Ramos (cell line): ENCODE data around the gene DPEP2NB.
"Not testable (repeated sequence)": the region's sequence is repeated elsewhere in the genome, so short reads cannot be mapped to it uniquely, and the experiment has no call there.

Experiments used
- in situ Hi-C: fragments of 300-500 bp; cut with MboI; formaldehyde crosslinking; loops from one replicate; pipeline ENCODE4 v1.14.3; 2022; ENCODE audit warnings: low sequenced_read_pairs; ENCODE audit not compliant: unreplicated experiment

The DPEP2NB gene

GRCh38 chr16:68021490-68021889, 5.8 kb upstream of the DPEP2NB start:
- in situ Hi-C loops, result no loop called here

DNA sequence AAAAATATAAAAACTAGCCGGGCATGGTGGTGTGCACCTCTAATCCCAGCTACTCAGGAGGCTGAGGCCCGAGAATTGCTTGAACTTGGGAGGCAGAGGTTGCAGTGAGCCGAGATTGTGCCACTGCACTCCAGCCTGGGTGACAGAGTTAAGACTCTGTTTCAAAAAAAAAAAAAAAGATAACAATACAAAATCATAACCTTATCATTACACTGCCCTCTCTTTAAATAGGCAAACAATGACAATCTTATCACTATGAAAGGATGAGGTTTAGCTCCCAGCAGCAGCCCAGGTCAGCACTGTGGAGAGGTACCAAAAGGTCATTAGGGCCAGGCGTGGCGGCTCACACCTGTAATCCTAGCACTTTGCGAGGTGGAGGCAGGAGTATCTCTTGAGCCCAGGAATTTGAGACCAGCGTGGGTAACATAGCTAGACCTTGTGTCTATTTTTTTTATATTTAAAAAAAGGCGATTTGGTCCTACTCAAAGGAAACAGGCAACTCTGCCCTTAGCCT, 3.5 kb upstream of the DPEP2NB start:
- in situ Hi-C loops, result no loop called here

DNA sequence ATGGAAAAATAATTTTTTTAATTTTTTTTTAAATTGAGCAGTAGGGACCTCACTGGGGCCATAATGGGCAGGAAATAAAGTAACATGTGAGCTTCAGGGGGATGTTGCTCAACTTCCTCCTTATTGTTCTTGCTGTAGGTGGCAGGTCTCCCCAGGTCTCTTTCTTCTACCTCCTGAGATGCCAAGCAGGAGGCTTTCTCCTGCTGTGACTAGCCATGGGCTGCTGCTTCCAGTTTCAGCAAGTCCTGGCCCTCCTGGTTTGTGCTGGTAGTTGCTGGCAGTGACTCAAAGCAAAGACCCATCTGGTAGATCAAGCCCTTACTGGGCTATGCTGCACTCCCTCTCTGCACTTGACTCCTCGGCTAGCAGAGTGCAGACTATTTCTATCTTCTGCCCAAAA, 2.3 kb downstream of the DPEP2NB start:
- in situ Hi-C loops, result no loop called here

GRCh38 chr16:68009872-68010271, 5.8 kb downstream of the DPEP2NB start:
- in situ Hi-C loops, result not testable (repeated sequence)

- in situ Hi-C loops, result no loop called here
These were observed 6.5 kb downstream of the DPEP2NB start for GRCh38 chr16:68009157-68009735.

- in situ Hi-C loops, result no loop called here
These were observed 9.9 kb downstream of the DPEP2NB start for GRCh38 chr16:68005786-68006286.

DNA sequence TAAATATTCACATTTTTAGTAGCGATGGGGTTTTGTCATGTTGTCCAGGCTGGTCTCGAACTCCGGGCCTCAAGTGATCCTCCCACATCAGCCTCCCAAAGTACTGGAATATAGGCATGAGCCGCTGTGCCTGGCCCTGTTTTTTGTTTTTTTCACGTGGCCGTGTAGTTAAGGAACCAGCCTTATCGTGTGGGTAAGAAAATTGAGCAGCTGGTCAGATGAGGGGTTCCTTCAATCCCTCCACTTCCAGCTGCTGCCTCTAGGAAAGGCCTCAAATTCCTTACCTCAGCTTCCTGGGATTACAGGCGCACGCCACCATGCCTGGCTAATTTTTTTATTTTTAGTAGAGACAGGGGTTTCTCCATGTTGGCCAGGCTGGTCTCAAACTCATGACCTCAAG, 10.5 kb downstream of the DPEP2NB start:
- in situ Hi-C loops, result no loop called here

DNA sequence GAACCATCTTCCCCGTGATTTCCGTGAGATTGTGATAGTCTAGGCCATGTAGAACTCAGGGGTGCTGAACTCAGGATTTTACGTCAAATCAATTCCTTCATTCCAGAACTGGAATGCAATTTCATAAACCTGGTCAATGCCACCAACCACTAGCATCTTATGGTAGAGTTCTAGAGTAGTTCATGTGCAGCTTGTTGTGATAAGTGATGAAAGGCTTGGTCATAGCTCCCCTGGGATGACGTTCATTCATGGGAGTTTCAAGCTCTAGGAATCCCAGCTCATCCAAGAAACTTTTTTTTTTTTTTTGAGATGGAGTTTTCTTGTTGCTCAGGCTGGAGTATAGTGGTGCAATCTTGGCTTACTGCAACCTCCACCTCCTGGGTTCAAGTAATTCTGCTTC, 12.7 kb downstream of the DPEP2NB start:
- in situ Hi-C loops, result no loop called here

DNA sequence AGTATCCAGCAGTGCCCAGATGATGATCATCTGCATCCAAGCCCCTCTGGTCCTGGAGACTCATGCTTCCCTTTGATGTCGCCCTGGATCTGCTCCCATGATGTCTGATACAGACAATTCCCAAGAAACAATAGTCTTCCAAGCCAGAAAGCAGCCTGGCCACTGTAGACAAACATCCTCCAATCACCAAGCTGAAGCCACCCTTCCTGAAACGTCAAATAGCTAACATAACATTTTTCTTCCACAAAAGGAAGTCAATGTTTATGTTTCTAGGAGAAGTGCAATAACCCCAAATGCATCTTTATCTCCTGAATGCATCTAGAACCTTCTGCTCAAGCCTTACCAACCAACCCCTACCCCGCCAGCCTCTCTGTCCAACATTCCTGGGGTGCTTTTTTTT, 15.3 kb downstream of the DPEP2NB start:
- in situ Hi-C loops, result no loop called here

DNA sequence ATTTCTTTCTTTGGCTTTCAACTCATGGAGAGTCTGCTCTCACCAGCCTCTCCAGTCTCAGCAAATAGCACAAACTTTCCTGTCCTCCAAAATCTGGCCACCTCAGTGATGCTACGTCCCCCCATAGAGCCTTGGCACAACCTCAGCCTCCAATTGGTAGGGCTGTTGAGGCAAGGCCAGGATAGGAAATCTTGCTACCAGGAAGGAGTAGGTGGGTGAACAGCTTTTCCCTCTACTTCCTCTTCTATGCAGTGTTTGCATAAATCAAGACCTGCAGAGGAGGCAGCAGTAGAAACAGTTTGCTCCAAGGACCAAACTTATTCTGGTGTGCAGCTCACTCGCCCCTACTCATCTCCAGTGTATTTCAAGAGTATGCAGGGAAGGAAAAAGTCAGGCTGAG, 15.7 kb downstream of the DPEP2NB start:
- in situ Hi-C loops, result loop anchor here (10.0 kb wide), 1 partner anchor 235 kb away; the partner anchor contains the start of gene ESRP2

DNA sequence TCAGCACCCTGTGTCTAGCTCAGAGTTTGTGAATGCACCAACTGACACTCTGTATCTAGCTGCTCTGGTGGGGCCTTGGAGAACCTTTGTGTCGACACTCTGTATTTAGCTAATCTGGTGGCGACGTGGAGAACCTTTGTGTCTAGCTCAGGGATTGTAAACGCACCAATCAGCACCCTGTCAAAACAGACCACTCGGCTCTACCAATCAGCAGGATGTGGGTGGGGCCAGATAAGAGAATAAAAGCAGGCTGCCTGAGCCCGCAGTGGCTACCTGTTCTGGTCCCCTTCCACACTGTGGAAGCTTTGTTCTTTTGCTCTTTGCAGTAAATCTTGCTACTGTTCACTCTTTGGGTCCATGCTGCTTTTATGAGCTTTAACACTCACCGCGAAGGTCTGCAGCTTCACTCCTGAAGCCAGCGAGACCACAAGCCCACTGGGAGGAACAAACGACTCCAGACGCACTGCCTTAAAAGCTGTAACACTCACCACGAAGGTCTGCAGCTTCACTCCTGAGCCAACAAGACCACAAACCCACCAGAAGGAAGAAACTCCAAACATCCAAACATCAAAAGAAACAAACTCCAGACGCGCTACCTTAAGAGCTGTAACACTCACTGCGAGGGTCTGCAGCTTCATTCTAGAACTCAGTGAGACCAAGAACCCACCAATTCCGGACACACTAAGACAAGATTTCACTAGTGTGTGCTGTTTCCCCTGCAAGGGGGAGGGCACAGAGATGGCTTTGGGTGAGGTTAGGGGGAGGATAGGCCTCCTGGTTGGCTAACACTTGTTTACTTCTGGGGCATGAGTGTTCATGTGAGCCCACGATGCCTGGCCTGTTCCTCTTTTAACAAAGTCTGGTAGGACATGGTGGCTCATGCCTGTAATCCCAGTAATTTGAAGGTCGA, 16.7 kb downstream of the DPEP2NB start, which contains the start of gene DPEP2:
Gene DPEP2, minus strand, starts transcription at position 706 of the 910 bp plus-strand sequence. CDS start 6,272 bp downstream, outside the sequence.
- in situ Hi-C loops, result loop anchor here (10.0 kb wide), 1 partner anchor 236 kb away; the partner anchor contains the start of gene ESRP2

- in situ Hi-C loops, result loop anchor here (10.0 kb wide), 1 partner anchor 236 kb away; the partner anchor contains the start of gene ESRP2
These were observed 17.4 kb downstream of the DPEP2NB start for GRCh38 chr16:67998231-67998778.

DNA sequence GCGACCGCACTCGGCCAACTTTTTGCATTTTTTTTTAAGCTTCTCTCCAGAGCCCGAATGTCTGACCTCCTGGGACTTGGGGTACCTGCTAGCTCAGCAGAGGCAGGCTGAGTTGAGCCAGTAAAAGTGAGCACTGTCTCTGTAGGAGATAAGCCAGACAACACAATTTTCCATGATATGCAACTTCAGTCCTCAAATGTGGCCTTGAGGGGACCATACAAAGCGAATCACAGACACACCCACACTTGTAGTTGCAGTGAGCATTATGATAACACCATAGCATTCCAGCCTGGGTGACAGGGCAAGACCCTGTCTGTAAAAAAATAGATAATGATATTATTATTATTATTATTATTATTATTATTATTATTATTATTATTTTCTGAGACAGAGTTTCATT, 19.0 kb downstream of the DPEP2NB start:
- in situ Hi-C loops, result loop anchor here (10.0 kb wide), 1 partner anchor 238 kb away; the partner anchor contains the start of gene ESRP2

- in situ Hi-C loops, result loop anchor here (10.0 kb wide), 1 partner anchor 239 kb away; the partner anchor contains the start of gene ESRP2
These were observed 20.3 kb downstream of the DPEP2NB start for GRCh38 chr16:67995423-67995822.

DNA sequence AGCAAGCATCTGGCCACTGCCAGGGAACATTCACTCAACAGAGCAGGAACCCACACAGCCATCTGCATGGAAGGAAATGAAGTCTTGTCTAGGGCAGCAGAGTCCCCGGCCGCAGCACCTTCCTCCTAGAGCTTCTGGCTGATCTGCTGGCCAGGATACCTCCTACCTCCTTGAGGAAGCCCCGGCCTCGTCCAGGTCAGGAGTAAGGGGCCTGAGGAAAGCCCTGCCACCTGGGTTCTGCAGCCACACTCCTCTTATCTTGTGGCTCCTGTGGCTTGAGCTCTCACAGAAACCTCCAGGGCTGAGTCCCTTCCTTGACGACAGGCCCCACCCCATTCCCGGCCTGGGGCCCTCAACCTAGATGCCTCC, 21.7 kb downstream of the DPEP2NB start:
- in situ Hi-C loops, result loop anchor here (10.0 kb wide), 1 partner anchor 241 kb away; the partner anchor contains the start of gene ESRP2

GRCh38 chr16:67993207-67994039, 22.3 kb downstream of the DPEP2NB start:
- in situ Hi-C loops, result loop anchor here (10.0 kb wide), 1 partner anchor 241 kb away; the partner anchor contains the start of gene ESRP2

DNA sequence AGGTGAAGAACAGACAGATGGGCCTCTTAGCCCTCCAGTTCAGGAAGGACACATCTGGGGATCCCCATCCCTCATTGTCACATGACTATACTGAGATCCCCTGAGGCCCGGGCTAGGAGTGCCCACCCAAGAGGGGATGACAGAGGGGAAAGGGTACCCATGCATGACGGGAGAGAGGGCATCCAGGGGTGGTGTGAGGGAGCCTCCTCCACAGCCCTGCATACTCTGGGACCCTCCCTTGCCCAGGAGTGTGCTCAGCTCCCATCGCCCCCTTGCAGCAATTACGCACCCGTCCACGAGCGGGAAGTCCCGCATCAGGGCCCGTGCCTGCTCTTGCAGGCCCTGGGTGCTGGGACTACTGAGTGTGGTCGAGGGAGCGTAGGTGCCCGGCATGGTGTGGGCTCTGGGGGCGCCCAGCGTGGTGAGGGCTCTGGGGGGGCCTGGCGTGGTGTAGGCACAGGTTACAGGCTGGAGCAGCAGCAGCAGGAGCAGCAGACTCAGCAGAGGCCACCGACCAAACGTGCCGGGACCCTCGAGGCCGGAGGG, 23.0 kb downstream of the DPEP2NB start:
- in situ Hi-C loops, result loop anchor here (10.0 kb wide), 1 partner anchor 242 kb away; the partner anchor contains the start of gene ESRP2

DNA sequence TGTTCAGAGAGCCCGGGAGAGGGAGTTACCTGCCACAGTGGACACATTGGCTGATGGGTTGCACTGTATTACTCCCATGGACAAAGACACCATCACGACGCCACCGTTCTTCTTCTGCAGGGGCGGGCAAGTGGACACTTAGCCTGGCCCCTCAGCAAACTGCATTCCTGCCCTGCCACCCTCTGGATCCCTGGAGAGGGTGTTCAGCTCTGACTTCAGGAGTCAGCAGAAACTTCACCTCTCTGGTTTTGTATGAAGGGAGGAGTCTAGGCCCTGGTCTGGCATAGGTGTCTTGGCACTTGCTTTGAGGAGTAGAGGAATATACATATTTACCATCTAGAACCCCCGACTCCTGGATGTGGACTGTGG, 25.7 kb downstream of the DPEP2NB start:
- in situ Hi-C loops, result loop anchor here (10.0 kb wide), 1 partner anchor 245 kb away; the partner anchor contains the start of gene ESRP2
